Measurements from ENCODE around the gene ATL3. TPM values are rescaled to one million over a fixed set of nuclear protein-coding genes. Genes with fewer than 3 reads are reported as not detected.

The ATL3 gene
- total RNA-seq, 1 experiment from 2014 or later: 55.1 TPM

DNA sequence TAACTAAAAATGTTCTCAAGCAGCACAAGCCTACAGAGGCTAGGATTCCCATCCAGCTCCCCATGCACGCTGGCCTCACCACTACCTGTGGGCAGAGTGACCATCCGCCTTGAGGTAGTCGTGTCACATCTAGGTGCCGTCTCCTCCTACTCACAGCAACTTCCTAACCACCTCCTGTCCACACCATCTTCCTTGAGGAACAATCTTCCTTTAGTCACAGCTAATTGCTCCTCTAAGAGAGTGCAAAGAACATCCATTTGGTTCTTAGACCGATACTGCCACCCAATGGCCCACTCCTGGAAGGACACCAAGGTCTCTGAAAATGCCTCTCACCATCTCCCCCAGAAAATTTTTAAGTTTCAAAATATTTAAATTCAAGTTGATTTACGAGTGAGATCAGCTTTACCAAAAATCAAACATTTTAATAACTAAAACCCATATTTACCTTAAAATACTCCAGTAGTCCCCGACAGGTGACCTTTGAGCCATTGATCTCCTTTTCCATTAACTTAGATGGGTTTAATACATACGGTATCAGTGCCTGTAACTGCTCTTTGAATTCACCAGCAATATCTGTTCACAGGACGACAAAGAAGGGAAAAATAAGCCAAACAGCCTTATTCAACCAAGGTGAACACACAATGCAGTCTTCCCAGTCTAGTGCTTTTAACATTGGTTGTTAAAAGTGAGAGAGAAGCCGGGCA, 35.3 kb downstream of the ATL3 start:
- peaks cover 1% of the 10 kb centered on the region for H3K36me3 ChIP-seq (ENCODE audit: control insufficient read depth, insufficient read depth, low read length)
- Mint-ChIP-seq H3K27ac (ENCODE audit: unreplicated experiment) (no peak overlapping the region), H3K4me1 (ENCODE audit: low read depth, unreplicated experiment) (peaks cover 16% of the 10 kb centered on the region), H3K36me3 (ENCODE audit: insufficient read depth, unreplicated experiment) (peaks cover 60% of the 10 kb centered on the region), H3K9me3 (ENCODE audit: unreplicated experiment) (no peaks in the 10 kb centered on the region), H3K27me3 (ENCODE audit: insufficient read depth, unreplicated experiment) (no peaks in the 10 kb centered on the region), H3K4me3 (ENCODE audit: unreplicated experiment) (no peak overlapping the region)
- H3K4me1 ChIP-seq: peaks cover 14% of the 10 kb centered on the region; the same call in 1 of the 2 replicates
- POLR2A ChIA-PET: interaction anchor here (0.6 kb wide), 1 partner anchor 409 kb away, joined by 3 read pairs; no protein-coding TSS in a partner anchor
- no TSS peak for BruUV-seq (replicated peaks)
- DNase-seq: peak; percentile 72 to 82
- intact Hi-C loops (cut with micrococcal nuclease; ENCODE audit: unreplicated experiment): loop anchor here (1.0 to 5.0 kb wide), 5 partner anchors 43 to 599 kb away; no protein-coding TSS in a partner anchor
- no peaks in the 10 kb centered on the region for H3K9me3 ChIP-seq
- TF ChIP-seq, protein P1, sequence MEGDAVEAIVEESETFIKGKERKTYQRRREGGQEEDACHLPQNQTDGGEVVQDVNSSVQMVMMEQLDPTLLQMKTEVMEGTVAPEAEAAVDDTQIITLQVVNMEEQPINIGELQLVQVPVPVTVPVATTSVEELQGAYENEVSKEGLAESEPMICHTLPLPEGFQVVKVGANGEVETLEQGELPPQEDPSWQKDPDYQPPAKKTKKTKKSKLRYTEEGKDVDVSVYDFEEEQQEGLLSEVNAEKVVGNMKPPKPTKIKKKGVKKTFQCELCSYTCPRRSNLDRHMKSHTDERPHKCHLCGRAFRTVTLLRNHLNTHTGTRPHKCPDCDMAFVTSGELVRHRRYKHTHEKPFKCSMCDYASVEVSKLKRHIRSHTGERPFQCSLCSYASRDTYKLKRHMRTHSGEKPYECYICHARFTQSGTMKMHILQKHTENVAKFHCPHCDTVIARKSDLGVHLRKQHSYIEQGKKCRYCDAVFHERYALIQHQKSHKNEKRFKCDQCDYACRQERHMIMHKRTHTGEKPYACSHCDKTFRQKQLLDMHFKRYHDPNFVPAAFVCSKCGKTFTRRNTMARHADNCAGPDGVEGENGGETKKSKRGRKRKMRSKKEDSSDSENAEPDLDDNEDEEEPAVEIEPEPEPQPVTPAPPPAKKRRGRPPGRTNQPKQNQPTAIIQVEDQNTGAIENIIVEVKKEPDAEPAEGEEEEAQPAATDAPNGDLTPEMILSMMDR (IDR thresholded peaks at IDR 0.05; ENCODE audit: insufficient read depth in 1 of 2, low read depth in 1 of 2, low read length in 1 of 2, severe bottlenecking in 1 of 2, unreplicated experiment in 1 of 2): peak; percentile 84 to 85
- CTCF ChIA-PET: interaction anchor here (0.6 to 1.8 kb wide), 10 partner anchors 13 to 303 kb away, joined by 3 to 17 read pairs (median 4); partner anchors contain the start of gene NAA40
- no peaks in the 10 kb centered on the region for H3K27me3 ChIP-seq (replicated peaks; ENCODE audit: control insufficient read depth, insufficient read depth, low read length)
- no peak overlapping the region for H3K4me3 ChIP-seq (ENCODE audit: low read depth, low read length)

DNA sequence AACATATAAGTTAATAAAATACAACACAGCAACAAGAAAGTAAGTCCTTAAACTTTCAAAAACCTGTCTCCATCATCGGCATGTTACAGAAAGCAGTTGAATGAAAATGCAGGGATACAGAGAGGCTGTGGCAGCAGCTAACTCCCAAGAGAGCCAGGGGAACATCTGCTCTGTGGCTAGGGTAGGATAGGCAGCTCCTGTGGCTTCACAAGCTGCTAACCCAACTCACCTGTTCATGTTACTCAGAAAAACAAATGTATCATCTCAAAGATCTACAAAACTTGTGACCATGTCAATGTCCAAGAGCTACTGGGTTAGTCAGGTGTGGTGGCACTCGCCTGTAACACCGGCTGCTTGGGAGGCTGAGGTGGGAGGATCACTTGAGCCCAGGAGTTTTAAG, 41.8 kb downstream of the ATL3 start:
- Mint-ChIP-seq H3K36me3 (ENCODE audit: insufficient read depth, unreplicated experiment) (peaks cover 75% of the 10 kb centered on the region), H3K9me3 (ENCODE audit: unreplicated experiment) (no peaks in the 10 kb centered on the region), H3K27me3 (ENCODE audit: insufficient read depth, unreplicated experiment) (no peaks in the 10 kb centered on the region), H3K4me1 (ENCODE audit: low read depth, unreplicated experiment) (peaks cover 21% of the 10 kb centered on the region), H3K27ac (ENCODE audit: unreplicated experiment) (no peak overlapping the region), H3K4me3 (ENCODE audit: unreplicated experiment) (no peak overlapping the region)
- peaks cover 4% of the 10 kb centered on the region for H3K36me3 ChIP-seq (ENCODE audit: control insufficient read depth, insufficient read depth, low read length)
- POLR2A ChIA-PET: no interaction called here
- intact Hi-C loops (cut with micrococcal nuclease; ENCODE audit: unreplicated experiment): no loop called here
- CTCF ChIA-PET: interaction anchor here (0.6 kb wide), 1 partner anchor 12 kb away, joined by 5 read pairs; no protein-coding TSS in a partner anchor
- TF ChIP-seq, protein P1 (IDR thresholded peaks at IDR 0.05; ENCODE audit: insufficient read depth in 1 of 2, low read depth in 1 of 2, low read length in 1 of 2, severe bottlenecking in 1 of 2, unreplicated experiment in 1 of 2): no peak
- H3K27me3 ChIP-seq (replicated peaks; ENCODE audit: control insufficient read depth, insufficient read depth, low read length): no peaks in the 10 kb centered on the region
- DNase-seq: no peak
- no peak overlapping the region for H3K4me3 ChIP-seq (ENCODE audit: low read depth, low read length)
- no TSS peak for BruUV-seq (replicated peaks)
- peaks cover 27% of the 10 kb centered on the region for H3K4me1 ChIP-seq
- H3K9me3 ChIP-seq: no peaks in the 10 kb centered on the region

DNA sequence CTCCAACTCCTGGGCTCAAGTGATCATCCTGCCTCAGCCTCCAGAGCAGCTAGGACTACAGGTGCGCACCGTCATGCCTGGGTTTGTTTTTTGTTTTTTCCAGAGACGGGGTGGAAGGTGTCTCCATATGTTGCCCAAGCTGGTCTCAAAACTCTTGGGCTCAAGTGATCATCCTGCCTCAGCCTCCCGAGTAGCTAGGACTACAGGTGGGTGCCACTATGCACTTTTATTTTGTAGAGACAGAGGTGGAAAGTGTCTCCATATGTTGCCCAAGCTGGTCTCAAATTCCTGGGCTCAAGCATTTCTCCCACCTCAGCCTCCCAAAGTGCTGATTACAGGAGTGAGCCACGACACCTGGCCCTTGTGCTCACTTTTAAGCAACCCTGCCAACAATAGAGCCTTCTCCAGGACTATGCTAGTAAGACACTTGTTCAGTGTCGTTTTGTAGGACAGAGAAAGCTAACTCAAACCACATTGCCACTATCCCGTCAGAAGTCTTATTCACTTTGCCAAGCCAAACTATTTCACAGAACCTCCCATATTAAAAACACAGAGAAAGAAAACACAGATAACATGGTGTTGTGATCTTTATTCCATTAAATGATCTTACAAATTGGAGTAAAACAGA, 47.5 kb downstream of the ATL3 start:
- intact Hi-C loops (cut with micrococcal nuclease; ENCODE audit: unreplicated experiment): loop anchor here (2.0 to 5.0 kb wide), 2 partner anchors 96 to 133 kb away; partner anchors contain the start of gene PLAAT5
- no peaks in the 10 kb centered on the region for H3K27me3 ChIP-seq (replicated peaks; ENCODE audit: control insufficient read depth, insufficient read depth, low read length)
- H3K4me1 ChIP-seq: peaks cover 56% of the 10 kb centered on the region
- POLR2A ChIA-PET: no interaction called here
- peak overlapping the region; percentile 69 for H3K27ac Mint-ChIP-seq (ENCODE audit: unreplicated experiment)
- CTCF ChIA-PET: interaction anchor here (1.2 kb wide), 1 partner anchor 145 kb away, joined by 3 read pairs; no protein-coding TSS in a partner anchor
- no peaks in the 10 kb centered on the region for H3K36me3 ChIP-seq (ENCODE audit: control insufficient read depth, insufficient read depth, low read length)
- peaks cover 37% of the 10 kb centered on the region for H3K36me3 Mint-ChIP-seq (ENCODE audit: insufficient read depth, unreplicated experiment)
- H3K27me3 Mint-ChIP-seq (ENCODE audit: insufficient read depth, unreplicated experiment): no peaks in the 10 kb centered on the region
- no peaks in the 10 kb centered on the region for H3K9me3 ChIP-seq
- no peak overlapping the region for H3K4me3 Mint-ChIP-seq (ENCODE audit: unreplicated experiment)
- DNase-seq: no peak
- H3K4me1 Mint-ChIP-seq (ENCODE audit: low read depth, unreplicated experiment): peaks cover 43% of the 10 kb centered on the region
- TF ChIP-seq, protein P1 (IDR thresholded peaks at IDR 0.05; ENCODE audit: insufficient read depth in 1 of 2, low read depth in 1 of 2, low read length in 1 of 2, severe bottlenecking in 1 of 2, unreplicated experiment in 1 of 2): no peak
- no peaks in the 10 kb centered on the region for H3K9me3 Mint-ChIP-seq (ENCODE audit: unreplicated experiment)
- BruUV-seq (replicated peaks): no TSS peak
- no peak overlapping the region for H3K4me3 ChIP-seq (ENCODE audit: low read depth, low read length)
